Activated CD4-positive, CD25-positive, alpha-beta regulatory T cell treated with anti-CD3 and anti-CD28 coated beads, Interleukin-2, amount 50 U/mL, for 72 hours (primary cell): Measurements from ENCODE around the gene OR8G5.
"Not testable (repeated sequence)": the region's sequence is repeated elsewhere in the genome, so short reads cannot be mapped to it uniquely, and the experiment has no call there.

Experiments
- DNase-seq: peaks from one replicate; pipeline ENCODE4 v3.0.0; 2021

OR8G5 gene

GRCh38 chr11:124256076-124256475 is at the start of gene OR8G5:
TSS of gene OR8G5 (plus strand) at chr11:124256376. CDS start at chr11:124264932, 8,556 bp downstream.
- no peak for DNase-seq

GRCh38 chr11:124207102-124207792 is 48.9 kb upstream of the OR8G5 start:
- DNase-seq: no peak

GRCh38 chr11:124209824-124210357 is 46.3 kb upstream of the OR8G5 start:
- no peak for DNase-seq

- DNase-seq: no peak
Observed at GRCh38 chr11:124210421-124210820, 45.8 kb upstream of the OR8G5 start.

GRCh38 chr11:124211321-124211720 is 44.9 kb upstream of the OR8G5 start:
- DNase-seq: no peak

- no peak for DNase-seq
Observed at GRCh38 chr11:124214027-124214426, 42.1 kb upstream of the OR8G5 start.

- no peak for DNase-seq
Observed at GRCh38 chr11:124219126-124219525, 37.0 kb upstream of the OR8G5 start.

GRCh38 chr11:124222407-124222806 is 33.8 kb upstream of the OR8G5 start:
- no peak for DNase-seq

GRCh38 chr11:124224618-124225423 is 31.4 kb upstream of the OR8G5 start:
- DNase-seq: not testable (repeated sequence)

- no peak for DNase-seq
Observed at GRCh38 chr11:124225471-124225870, 30.7 kb upstream of the OR8G5 start.

GRCh38 chr11:124233376-124233775 is 22.8 kb upstream of the OR8G5 start:
- no peak for DNase-seq

GRCh38 chr11:124238512-124238911 is 17.7 kb upstream of the OR8G5 start:
- no peak for DNase-seq

- no peak for DNase-seq
Observed at GRCh38 chr11:124240621-124241397, 15.4 kb upstream of the OR8G5 start, which contains the start of gene OR8G1. TSS of gene OR8G1 (plus strand) at chr11:124241095. CDS start at chr11:124249676, 8,581 bp downstream.

GRCh38 chr11:124249869-124250268 is 6.3 kb upstream of the OR8G5 start:
- DNase-seq: not testable (repeated sequence)

- DNase-seq: not testable (repeated sequence)
Observed at GRCh38 chr11:124265041-124265440, 8.9 kb downstream of the OR8G5 start.

GRCh38 chr11:124270886-124271285 is 14.7 kb downstream of the OR8G5 start:
- not testable (repeated sequence) for DNase-seq

- DNase-seq: no peak
Observed at GRCh38 chr11:124274000-124274399, 17.8 kb downstream of the OR8G5 start.

- DNase-seq: no peak
Observed at GRCh38 chr11:124276081-124276480, 19.9 kb downstream of the OR8G5 start.

- DNase-seq: no peak
Observed at GRCh38 chr11:124277207-124277606, 21.0 kb downstream of the OR8G5 start.

GRCh38 chr11:124277804-124278203 is 21.6 kb downstream of the OR8G5 start:
- no peak for DNase-seq

- no peak for DNase-seq
Observed at GRCh38 chr11:124278261-124278660, 22.1 kb downstream of the OR8G5 start.

- no peak for DNase-seq
Observed at GRCh38 chr11:124285610-124286344, 29.6 kb downstream of the OR8G5 start.
